ENCODE results near the gene RCAN2.

The RCAN2 gene

DNA sequence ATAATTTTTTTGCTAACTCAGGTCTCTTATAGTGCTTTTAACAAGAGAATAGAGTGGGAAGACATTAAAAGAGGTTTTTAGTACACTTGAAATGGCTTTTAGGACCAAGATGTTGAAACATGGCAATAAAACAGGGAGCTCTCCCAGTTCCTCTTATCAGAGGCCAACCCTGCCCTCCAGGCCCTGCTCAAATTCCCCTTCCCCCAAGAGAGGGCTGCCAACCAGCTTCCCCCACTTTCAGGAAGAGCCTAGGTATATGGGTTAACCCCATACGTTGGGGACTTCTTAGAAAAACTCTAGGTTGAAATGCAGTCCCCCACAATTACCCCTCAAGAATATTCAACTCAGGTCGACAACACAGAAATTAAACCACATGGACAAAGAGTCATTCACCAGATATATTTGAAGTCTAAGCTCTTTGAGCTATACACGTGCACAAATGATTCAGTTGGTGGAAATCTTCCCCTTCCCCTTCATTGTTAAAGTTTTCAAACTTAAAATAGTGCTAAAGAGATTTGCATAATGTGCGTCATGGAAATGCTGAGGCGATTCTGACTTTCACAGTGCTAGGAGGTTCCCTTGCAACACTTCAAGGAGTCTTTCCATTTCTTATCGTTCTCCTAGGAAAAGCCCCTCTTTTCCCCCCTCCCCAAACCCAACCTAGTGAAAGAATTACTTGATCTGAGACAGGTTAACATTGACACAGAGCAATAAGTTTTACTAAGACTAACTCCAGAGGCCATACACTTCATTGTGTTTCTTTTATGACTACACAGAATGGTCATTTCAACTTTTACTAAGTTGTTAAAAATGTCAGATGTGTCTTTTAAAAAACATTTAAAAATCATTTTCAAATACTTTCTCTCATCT lies 270.7 kb downstream of the RCAN2 start:
- H3K9me3 ChIP-seq (ENCODE audit: severe bottlenecking) = no peaks in the 10 kb centered on the region
- no peaks in the 10 kb centered on the region for H3K27me3 ChIP-seq (ENCODE audit: insufficient read depth, poor library complexity, severe bottlenecking)
- H3K36me3 ChIP-seq (ENCODE audit: low read depth) = no peaks in the 10 kb centered on the region
- H3K27ac ChIP-seq (ENCODE audit: poor library complexity, severe bottlenecking) = no peak overlapping the region
- no peaks in the 10 kb centered on the region for H3K4me1 ChIP-seq (ENCODE audit: insufficient read depth, poor library complexity, severe bottlenecking)
- TF ChIP-seq CTCF (IDR thresholded peaks at IDR 0.05; ENCODE audit: poor library complexity, severe bottlenecking) = no peak
- DNase-seq (ENCODE audit: low spot score) = no peak
- no peak for ATAC-seq (ENCODE audit: low read depth)
- H3K4me3 ChIP-seq (ENCODE audit: severe bottlenecking) = no peak overlapping the region

DNA sequence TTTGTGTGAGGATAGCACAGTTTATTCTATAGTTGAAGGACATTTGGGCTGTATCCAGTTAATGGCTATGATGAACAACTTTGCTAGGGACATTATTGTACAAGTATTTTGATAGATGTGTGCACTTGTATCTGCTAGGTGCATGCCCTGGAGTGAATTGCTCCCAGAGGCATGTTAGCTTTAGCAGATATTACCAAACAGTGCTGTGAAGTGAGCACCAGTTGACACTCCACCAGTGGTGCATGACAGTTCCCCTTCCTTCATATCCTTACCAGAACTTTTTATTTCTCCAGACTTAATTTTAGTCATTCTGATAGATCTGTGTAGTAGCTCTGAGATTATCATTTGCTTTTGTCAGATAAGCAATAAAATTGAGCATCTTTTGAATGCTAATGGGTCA lies 271.6 kb downstream of the RCAN2 start:
- ATAC-seq (ENCODE audit: low read depth) = no peak
- H3K27me3 ChIP-seq (ENCODE audit: insufficient read depth, poor library complexity, severe bottlenecking) = no peaks in the 10 kb centered on the region
- H3K4me1 ChIP-seq (ENCODE audit: insufficient read depth, poor library complexity, severe bottlenecking) = no peaks in the 10 kb centered on the region
- TF ChIP-seq CTCF (IDR thresholded peaks at IDR 0.05; ENCODE audit: poor library complexity, severe bottlenecking) = no peak
- H3K27ac ChIP-seq (ENCODE audit: poor library complexity, severe bottlenecking) = no peak overlapping the region
- no peaks in the 10 kb centered on the region for H3K9me3 ChIP-seq (ENCODE audit: severe bottlenecking)
- no peaks in the 10 kb centered on the region for H3K36me3 ChIP-seq (ENCODE audit: low read depth)
- no peak for DNase-seq (ENCODE audit: low spot score)
- H3K4me3 ChIP-seq (ENCODE audit: severe bottlenecking) = no peak overlapping the region

DNA sequence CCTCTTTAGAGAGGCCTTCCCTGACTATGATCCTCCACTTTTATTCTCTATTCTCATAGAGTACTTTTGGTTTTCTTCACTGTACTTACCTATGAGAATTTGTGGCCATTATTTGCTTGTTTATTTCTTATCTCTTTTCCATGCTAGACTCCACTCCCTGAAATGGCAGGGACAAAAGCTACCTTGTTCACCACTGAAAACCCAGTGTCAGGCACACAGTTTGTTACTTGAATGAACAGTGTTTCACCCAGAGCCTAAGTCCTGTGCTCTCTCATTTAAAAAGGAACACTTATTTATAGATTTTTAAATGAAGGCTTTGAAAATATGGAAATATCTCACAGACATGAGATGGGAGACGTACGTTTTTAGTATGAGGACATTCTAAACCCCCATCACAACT lies 272.8 kb downstream of the RCAN2 start:
- Histone ChIP-seq H3K27me3 (ENCODE audit: insufficient read depth, poor library complexity, severe bottlenecking) (no peaks in the 10 kb centered on the region), H3K27ac (ENCODE audit: poor library complexity, severe bottlenecking) (no peak overlapping the region), H3K4me3 (ENCODE audit: severe bottlenecking) (no peak overlapping the region), H3K9me3 (ENCODE audit: severe bottlenecking) (no peaks in the 10 kb centered on the region), H3K4me1 (ENCODE audit: insufficient read depth, poor library complexity, severe bottlenecking) (no peaks in the 10 kb centered on the region), H3K36me3 (ENCODE audit: low read depth) (no peaks in the 10 kb centered on the region)
- no peak for TF ChIP-seq CTCF (IDR thresholded peaks at IDR 0.05; ENCODE audit: poor library complexity, severe bottlenecking)
- ATAC-seq (ENCODE audit: low read depth) (no peak), DNase-seq (ENCODE audit: low spot score) (no peak)

- no peak for TF ChIP-seq CTCF (IDR thresholded peaks at IDR 0.05; ENCODE audit: poor library complexity, severe bottlenecking)
- ATAC-seq (ENCODE audit: low read depth) = no peak
- no peak overlapping the region for H3K4me3 ChIP-seq (ENCODE audit: severe bottlenecking)
- H3K36me3 ChIP-seq (ENCODE audit: low read depth) = no peaks in the 10 kb centered on the region
- H3K4me1 ChIP-seq (ENCODE audit: insufficient read depth, poor library complexity, severe bottlenecking) = no peaks in the 10 kb centered on the region
- no peak overlapping the region for H3K27ac ChIP-seq (ENCODE audit: poor library complexity, severe bottlenecking)
- no peaks in the 10 kb centered on the region for H3K27me3 ChIP-seq (ENCODE audit: insufficient read depth, poor library complexity, severe bottlenecking)
- no peaks in the 10 kb centered on the region for H3K9me3 ChIP-seq (ENCODE audit: severe bottlenecking)
- no peak for DNase-seq (ENCODE audit: low spot score)
These were observed 273.5 kb downstream of the RCAN2 start for GRCh38 chr6:46217671-46218131.

- no peaks in the 10 kb centered on the region for H3K36me3 ChIP-seq (ENCODE audit: low read depth)
- DNase-seq (ENCODE audit: low spot score) (no peak), ATAC-seq (ENCODE audit: low read depth) (no peak)
- no peak overlapping the region for H3K4me3 ChIP-seq (ENCODE audit: severe bottlenecking)
- no peaks in the 10 kb centered on the region for H3K27me3 ChIP-seq (ENCODE audit: insufficient read depth, poor library complexity, severe bottlenecking)
- no peaks in the 10 kb centered on the region for H3K4me1 ChIP-seq (ENCODE audit: insufficient read depth, poor library complexity, severe bottlenecking)
- no peaks in the 10 kb centered on the region for H3K9me3 ChIP-seq (ENCODE audit: severe bottlenecking)
- TF ChIP-seq CTCF (IDR thresholded peaks at IDR 0.05; ENCODE audit: poor library complexity, severe bottlenecking) = no peak
- H3K27ac ChIP-seq (ENCODE audit: poor library complexity, severe bottlenecking) = no peak overlapping the region
These were observed 274.4 kb downstream of the RCAN2 start for GRCh38 chr6:46216879-46217278.

Measured in RWPE2 (cell line).